ENCODE data around the gene MYG1.

GRCh38 chr12:53295070-53295890 lies 4.2 kb upstream of the MYG1 start, which contains the start of gene PFDN5:
- TF ChIP-seq CTCF (IDR thresholded peaks at IDR 0.05 in 2 of 3, conservative IDR thresholded peaks at IDR 0.05 in 1 of 3; ENCODE audit: borderline replicate concordance in 1 of 3, insufficient read depth in 1 of 3, low read depth in 2 of 3, low read length in 2 of 3) (no peak), CEBPB (IDR thresholded peaks at IDR 0.05; ENCODE audit: low read depth) (no peak), EZH2 (IDR thresholded peaks at IDR 0.05) (no peak), YY1 (IDR thresholded peaks at IDR 0.05; ENCODE audit: extremely low read depth, insufficient replicate concordance, low read depth, low read length) (peak; percentile 96), POLR2A (IDR thresholded peaks at IDR 0.05; ENCODE audit: borderline replicate concordance, extremely low read depth, insufficient read depth, insufficient read length) (peak; percentile 88), SP1 (IDR thresholded peaks at IDR 0.05; ENCODE audit: low read depth) (peak; percentile 29; the same call in 1 of the 2 replicates)
